ENCODE results near the gene SGPL1.

Gene SGPL1

DNA sequence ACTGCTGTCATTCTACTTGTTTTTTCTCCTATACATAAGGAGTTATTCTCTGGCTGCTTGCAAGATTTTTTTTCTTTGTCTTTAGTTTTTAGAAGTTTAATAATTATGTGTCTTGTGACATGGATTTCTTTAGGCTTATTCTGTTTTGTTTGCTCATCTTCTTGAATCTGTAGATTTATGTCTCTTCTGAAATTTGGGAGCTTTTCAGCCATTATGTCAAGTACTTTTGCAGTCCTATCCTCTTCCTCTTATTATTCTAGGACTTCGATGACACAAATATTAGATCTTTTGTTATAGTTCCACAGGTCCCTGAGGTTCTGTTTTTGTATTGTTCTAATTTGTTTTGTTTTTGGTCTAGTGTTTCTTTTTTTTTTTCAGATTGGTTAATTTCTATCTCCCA lies 13.9 kb upstream of the SGPL1 start:
- in situ Hi-C loops (cut with MboI; ENCODE audit: low sequenced_read_pairs, unreplicated experiment): no loop called here
- no peak for DNase-seq (ENCODE audit: low spot score)
- TF ChIP-seq, protein P1, sequence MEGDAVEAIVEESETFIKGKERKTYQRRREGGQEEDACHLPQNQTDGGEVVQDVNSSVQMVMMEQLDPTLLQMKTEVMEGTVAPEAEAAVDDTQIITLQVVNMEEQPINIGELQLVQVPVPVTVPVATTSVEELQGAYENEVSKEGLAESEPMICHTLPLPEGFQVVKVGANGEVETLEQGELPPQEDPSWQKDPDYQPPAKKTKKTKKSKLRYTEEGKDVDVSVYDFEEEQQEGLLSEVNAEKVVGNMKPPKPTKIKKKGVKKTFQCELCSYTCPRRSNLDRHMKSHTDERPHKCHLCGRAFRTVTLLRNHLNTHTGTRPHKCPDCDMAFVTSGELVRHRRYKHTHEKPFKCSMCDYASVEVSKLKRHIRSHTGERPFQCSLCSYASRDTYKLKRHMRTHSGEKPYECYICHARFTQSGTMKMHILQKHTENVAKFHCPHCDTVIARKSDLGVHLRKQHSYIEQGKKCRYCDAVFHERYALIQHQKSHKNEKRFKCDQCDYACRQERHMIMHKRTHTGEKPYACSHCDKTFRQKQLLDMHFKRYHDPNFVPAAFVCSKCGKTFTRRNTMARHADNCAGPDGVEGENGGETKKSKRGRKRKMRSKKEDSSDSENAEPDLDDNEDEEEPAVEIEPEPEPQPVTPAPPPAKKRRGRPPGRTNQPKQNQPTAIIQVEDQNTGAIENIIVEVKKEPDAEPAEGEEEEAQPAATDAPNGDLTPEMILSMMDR (IDR thresholded peaks at IDR 0.05; ENCODE audit: borderline replicate concordance, control extremely low read depth, extremely low read depth, insufficient read depth, missing control alignments): no peak

DNA sequence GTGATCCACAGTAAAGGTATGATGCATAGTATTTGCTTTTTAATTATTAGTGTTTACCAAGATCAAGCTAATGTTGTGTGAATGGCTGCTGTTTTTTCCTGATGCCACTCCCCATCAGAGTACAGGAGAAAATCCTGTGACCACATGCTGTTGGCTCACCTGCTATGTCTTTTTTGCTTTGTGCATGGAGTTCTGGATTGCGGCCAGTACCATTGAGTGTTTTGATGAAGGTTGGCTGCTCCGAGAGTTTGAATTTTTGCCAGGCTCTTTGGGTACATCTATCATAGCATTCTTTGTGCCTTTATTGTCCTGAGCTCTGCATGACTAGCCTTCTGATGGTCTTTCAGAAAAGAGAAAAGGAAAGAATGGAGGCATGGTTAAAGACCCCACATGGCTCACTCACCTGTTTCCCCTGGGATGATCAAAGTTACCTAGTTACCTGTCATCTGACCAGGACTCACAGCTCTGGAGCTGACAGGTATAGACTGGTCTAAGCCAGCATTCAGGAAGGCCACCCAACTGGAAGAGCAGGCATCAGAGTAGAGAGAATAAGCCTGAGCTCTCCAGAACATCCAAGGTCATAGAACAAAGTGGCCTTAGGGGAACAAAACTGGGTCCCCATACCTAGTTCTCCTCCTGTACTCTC lies 11.8 kb upstream of the SGPL1 start:
- no peak for DNase-seq (ENCODE audit: low spot score)
- TF ChIP-seq, protein P1 (IDR thresholded peaks at IDR 0.05; ENCODE audit: borderline replicate concordance, control extremely low read depth, extremely low read depth, insufficient read depth, missing control alignments): no peak
- in situ Hi-C loops (cut with MboI; ENCODE audit: low sequenced_read_pairs, unreplicated experiment): no loop called here

GRCh38 chr10:70804421-70804808 lies 11.3 kb upstream of the SGPL1 start:
- no peak for DNase-seq (ENCODE audit: low spot score)
- in situ Hi-C loops (cut with MboI; ENCODE audit: low sequenced_read_pairs, unreplicated experiment): no loop called here
- TF ChIP-seq, protein P1 (IDR thresholded peaks at IDR 0.05; ENCODE audit: borderline replicate concordance, control extremely low read depth, extremely low read depth, insufficient read depth, missing control alignments): no peak

DNA sequence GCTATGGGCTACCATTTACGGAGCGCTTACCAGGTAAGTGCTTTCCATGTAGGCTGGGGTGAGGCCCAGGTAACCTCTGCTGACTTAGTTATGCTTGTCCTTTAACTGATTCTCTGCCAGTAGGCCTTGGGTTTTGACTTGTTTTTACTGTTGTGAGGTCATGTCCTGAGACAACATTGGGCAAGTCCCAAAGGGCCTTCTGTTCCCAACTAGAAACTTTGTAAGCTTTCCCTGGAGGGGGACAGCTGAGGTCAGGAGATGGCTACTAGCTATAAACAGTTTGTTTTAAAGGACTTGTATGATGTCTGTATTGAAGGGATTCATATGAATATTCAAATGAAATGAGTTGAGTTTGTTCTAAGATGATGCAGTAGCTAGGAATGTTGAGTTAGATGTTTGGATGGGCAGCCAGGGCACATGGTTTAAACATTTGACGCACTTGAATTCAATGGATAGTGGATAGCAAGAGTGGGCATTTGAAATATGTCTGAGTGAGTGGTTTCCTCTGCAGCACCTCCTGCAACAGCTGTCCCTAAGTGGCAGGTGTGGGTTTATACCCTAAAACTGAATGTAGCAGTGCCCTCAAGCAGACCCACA lies 10.0 kb upstream of the SGPL1 start:
- DNase-seq (ENCODE audit: low spot score): no peak
- in situ Hi-C loops (cut with MboI; ENCODE audit: low sequenced_read_pairs, unreplicated experiment): no loop called here
- TF ChIP-seq, protein P1 (IDR thresholded peaks at IDR 0.05; ENCODE audit: borderline replicate concordance, control extremely low read depth, extremely low read depth, insufficient read depth, missing control alignments): no peak

GRCh38 chr10:70806841-70807240 lies 8.9 kb upstream of the SGPL1 start:
- no peak for DNase-seq (ENCODE audit: low spot score)
- TF ChIP-seq, protein P1 (IDR thresholded peaks at IDR 0.05; ENCODE audit: borderline replicate concordance, control extremely low read depth, extremely low read depth, insufficient read depth, missing control alignments): no peak
- in situ Hi-C loops (cut with MboI; ENCODE audit: low sequenced_read_pairs, unreplicated experiment): no loop called here

DNA sequence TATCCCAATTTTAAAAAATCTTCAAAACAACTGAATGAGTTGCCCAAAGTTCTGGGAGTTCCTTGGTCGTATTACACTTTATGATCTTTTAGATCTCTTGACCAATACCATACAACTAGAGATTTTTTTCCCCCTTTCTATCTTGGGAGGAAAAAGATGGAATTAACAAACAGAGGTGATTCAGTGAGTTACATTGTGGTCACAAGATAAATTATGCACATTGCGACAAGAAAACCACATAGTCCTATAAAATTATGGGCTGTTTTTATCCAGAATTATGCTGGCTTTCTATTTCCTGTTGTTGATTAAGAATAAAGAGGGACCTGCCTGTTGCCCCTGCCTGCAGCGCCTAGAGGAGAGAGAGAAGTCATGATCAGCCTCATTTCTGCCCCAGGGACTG lies 8.2 kb upstream of the SGPL1 start:
- in situ Hi-C loops (cut with MboI; ENCODE audit: low sequenced_read_pairs, unreplicated experiment): no loop called here
- TF ChIP-seq, protein P1 (IDR thresholded peaks at IDR 0.05; ENCODE audit: borderline replicate concordance, control extremely low read depth, extremely low read depth, insufficient read depth, missing control alignments): no peak
- DNase-seq (ENCODE audit: low spot score): no peak
